LNCAP (cell line): ENCODE measurements around the gene ATF7.

Experiments used
- CTCF ChIP-seq: fragments of 450-650 bp; IDR thresholded peaks from 2 replicates; pipeline ENCODE4 v1.5.1; 2017; ENCODE audit warnings: mild to moderate bottlenecking

Gene ATF7

DNA sequence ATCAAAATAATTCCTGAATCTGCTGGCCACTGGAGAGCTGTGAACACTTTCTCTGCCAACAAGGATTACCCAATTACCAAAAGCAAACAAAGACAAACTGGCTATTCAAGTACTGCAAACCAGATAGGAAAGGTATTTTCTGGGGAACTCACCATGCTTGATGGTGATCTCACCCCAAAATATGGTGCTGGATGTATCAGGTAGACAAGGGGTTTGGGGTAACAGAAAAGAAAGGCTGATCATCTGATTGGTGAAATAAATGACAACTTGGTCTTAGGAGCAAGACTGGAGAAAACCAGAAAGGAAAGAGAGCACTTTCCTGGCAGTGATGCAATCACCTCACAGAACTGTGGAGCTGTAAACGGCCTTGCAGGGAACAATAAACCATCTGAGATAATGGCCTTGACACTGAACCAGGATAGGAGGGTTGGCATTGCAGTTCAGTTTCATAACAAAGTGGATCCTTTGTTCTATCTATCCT, 87.9 kb downstream of the ATF7 start:
- TF ChIP-seq CTCF = no peak

GRCh38 chr12:53536962-53537361, 89.2 kb downstream of the ATF7 start:
- no peak for TF ChIP-seq CTCF

- no peak for TF ChIP-seq CTCF
These were observed 92.7 kb downstream of the ATF7 start for GRCh38 chr12:53533471-53533870.

GRCh38 chr12:53532524-53533445, 93.4 kb downstream of the ATF7 start:
- TF ChIP-seq CTCF = no peak

DNA sequence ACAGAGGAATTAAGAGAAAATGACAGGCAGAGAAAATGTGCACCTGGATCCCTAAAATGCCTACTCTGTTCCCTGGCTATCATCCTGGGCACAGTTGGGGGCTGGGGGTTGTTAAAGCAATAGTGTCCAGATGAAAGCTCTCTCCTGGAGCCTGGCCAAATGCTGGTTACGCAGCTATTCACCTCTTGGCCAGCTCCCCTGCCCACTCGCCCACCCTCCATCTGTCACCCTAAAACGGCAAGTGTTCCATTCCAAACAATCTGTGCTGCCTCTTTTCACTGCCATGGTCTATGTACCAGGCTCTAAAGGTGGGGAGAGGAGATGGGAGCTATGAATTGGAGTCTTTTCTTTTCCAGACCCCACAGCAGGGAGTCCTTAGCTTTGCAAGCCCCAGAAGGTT, 94.2 kb downstream of the ATF7 start:
- TF ChIP-seq CTCF = no peak

DNA sequence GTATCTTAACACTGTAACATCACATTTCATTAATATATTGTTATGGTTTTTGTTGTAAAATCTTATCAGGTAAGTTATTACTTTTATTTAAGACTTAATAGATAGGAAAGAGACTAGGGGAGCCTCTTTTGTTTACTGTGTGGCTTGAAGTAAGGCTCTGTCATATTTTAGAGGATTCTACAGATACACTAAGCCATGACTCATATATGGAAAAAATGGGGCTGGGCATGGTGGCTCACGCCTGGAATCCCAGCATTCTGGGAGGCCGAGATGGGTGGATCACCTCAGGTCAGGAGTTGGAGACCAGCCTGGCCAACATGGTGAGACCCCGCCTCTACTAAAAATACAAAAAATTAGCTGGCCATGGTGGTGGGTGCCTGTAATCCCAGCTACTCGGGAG, 95.3 kb downstream of the ATF7 start:
- TF ChIP-seq CTCF = no peak

DNA sequence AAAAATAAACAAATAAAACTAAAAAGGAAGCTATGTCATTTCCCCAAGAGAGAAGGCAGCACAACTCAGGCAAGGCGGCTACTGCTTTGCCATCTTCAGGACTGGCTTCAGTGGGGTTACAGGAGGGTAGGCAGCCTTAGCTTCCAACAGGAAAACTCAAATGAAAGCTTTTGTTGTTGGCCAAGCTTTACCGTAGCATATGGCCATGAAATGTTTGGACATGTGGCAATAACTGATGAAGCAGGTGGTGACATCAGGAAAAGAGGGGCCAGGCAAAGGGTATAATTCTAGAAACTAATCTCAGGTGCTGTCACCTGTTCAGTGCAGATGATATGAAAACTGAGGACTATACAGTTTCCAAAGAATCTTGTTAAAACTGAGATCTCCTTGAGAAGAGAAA, 96.1 kb downstream of the ATF7 start:
- TF ChIP-seq CTCF = no peak
